ENCODE results near the gene SP3.

- TF ChIP-seq POLR2A (IDR thresholded peaks at IDR 0.05) (no peak), CTCF (IDR thresholded peaks at IDR 0.05) (no peak), POLR2AphosphoS5 (IDR thresholded peaks at IDR 0.05) (no peak)
Measured at GRCh38 chr2:173896755-173897154, 68.4 kb downstream of the SP3 start.
